IMR-90 (cell line): ENCODE measurements around the gene ZNF701. TPM values are rescaled to one million over a fixed set of nuclear protein-coding genes. Genes with fewer than 3 reads are reported as not detected.

Experiments used
- ATAC-seq: fragments of 200-7000 bp; cut with Tn5 transposase; 2 replicates; pipeline ENCODE4 v1.9.1; 2020; ENCODE audit warnings: low read depth, mild to moderate bottlenecking, moderate library complexity
- BruUV-seq: library from RNA; stranded (reverse); fragments of 400-500 nt; replicated peaks from 2 replicates; lab custom pipeline; 2021; lab: Mats Ljungman, UMichigan
- CTCF ChIA-PET: fragments of 300-600 bp; formaldehyde crosslinking; extraction: SDS; loops from one replicate; lab custom pipeline; 2021; ENCODE audit warnings: antibody characterized with exemption; lab: Yijun Ruan, JAX
- POLR2A ChIA-PET: fragments of 300-600 bp; sonication (Branson Sonifier 250); formaldehyde crosslinking; loops from one replicate; lab custom pipeline; 2022; ENCODE audit warnings: antibody characterized with exemption; ENCODE audit not compliant: unreplicated experiment; lab: Charles Lee
- DNase-seq: peaks from one replicate; pipeline ENCODE4 v3.0.0; 2013
- H2AFZ ChIP-seq: replicated peaks from 2 replicates; pipeline ENCODE3; 2013; ENCODE audit warnings: low read length, mild to moderate bottlenecking; ENCODE audit not compliant: poor library complexity
- H2AK5ac ChIP-seq: 2 replicates; pipeline ENCODE4 v1.6.1; 2013; ENCODE audit warnings: low read depth, low read length, inconsistent platforms
- H2AK9ac ChIP-seq: replicated peaks from 2 replicates; pipeline ENCODE3; 2013; ENCODE audit warnings: mild to moderate bottlenecking, low read depth, low read length, moderate library complexity; ENCODE audit not compliant: poor library complexity
- H2BK120ac ChIP-seq: 2 replicates; pipeline ENCODE4 v1.6.1; 2013; ENCODE audit warnings: low read depth, low read length, inconsistent platforms
- H2BK15ac ChIP-seq: 3 replicates; pipeline ENCODE4 v1.6.1; 2013; ENCODE audit warnings: low read depth, low read length, inconsistent platforms
- H2BK20ac ChIP-seq: 2 replicates; pipeline ENCODE4 v1.6.1; 2013; ENCODE audit warnings: low read depth, mild to moderate bottlenecking, inconsistent platforms, low read length, moderate library complexity
- H2BK5ac ChIP-seq: 2 replicates; pipeline ENCODE4 v1.6.1; 2013; ENCODE audit warnings: mild to moderate bottlenecking, low read depth, low read length, inconsistent platforms; ENCODE audit not compliant: poor library complexity, severe bottlenecking
- H3K14ac ChIP-seq: replicated peaks from 2 replicates; pipeline ENCODE4 v1.6.1; 2013; ENCODE audit warnings: low read depth, low read length, inconsistent platforms
- H3K18ac ChIP-seq: 2 replicates; pipeline ENCODE4 v1.6.1; 2013; ENCODE audit warnings: low read depth, low read length, control low read depth
- H3K23ac ChIP-seq: 2 replicates; pipeline ENCODE4 v1.6.1; 2013; ENCODE audit warnings: low read depth, low read length, inconsistent platforms
- H3K27ac ChIP-seq: 2 replicates; pipeline ENCODE4 v1.5.1; 2013; ENCODE audit warnings: mild to moderate bottlenecking, control low read depth, low read length; ENCODE audit not compliant: insufficient read depth
- H3K27me3 ChIP-seq: 2 replicates; pipeline ENCODE4 v1.6.1; 2013; ENCODE audit warnings: low read length; ENCODE audit not compliant: control insufficient read depth, insufficient read depth
- H3K36me3 ChIP-seq: 2 replicates; pipeline ENCODE4 v1.6.1; 2013; ENCODE audit warnings: low read length, mixed read lengths; ENCODE audit not compliant: control insufficient read depth, insufficient read depth
- H3K4ac ChIP-seq: 2 replicates; pipeline ENCODE4 v1.6.1; 2013; ENCODE audit warnings: low read depth, low read length, inconsistent platforms
- H3K4me1 ChIP-seq: 2 replicates; pipeline ENCODE4 v1.6.1; 2013; ENCODE audit warnings: low read length, mixed read lengths; ENCODE audit not compliant: control insufficient read depth, insufficient read depth
- H3K4me2 ChIP-seq: 2 replicates; pipeline ENCODE4 v1.6.1; 2013; ENCODE audit warnings: low read depth, mild to moderate bottlenecking, control low read depth, low read length, moderate library complexity
- H3K4me3 ChIP-seq: 2 replicates; pipeline ENCODE4 v1.5.1; 2013; ENCODE audit warnings: low read depth, mild to moderate bottlenecking, control low read depth, low read length, moderate library complexity; ENCODE audit not compliant: insufficient read depth
- H3K56ac ChIP-seq: 2 replicates; pipeline ENCODE4 v1.6.1; 2013; ENCODE audit warnings: low read length, inconsistent platforms; ENCODE audit not compliant: insufficient read depth; ENCODE audit errors: extremely low read depth
- H3K79me1 ChIP-seq, 2 experiments: 2 replicates each; pipeline ENCODE4 v1.6.1; 2013; ENCODE audit warnings: low read length in 2 of 2, inconsistent platforms in 1 of 2, low read depth in 1 of 2
- H3K9ac ChIP-seq: 2 replicates; pipeline ENCODE4 v1.6.1; 2013; ENCODE audit warnings: low read depth, low read length, control low read depth
- H3K9me1 ChIP-seq: 2 replicates; pipeline ENCODE4 v1.6.1; 2013; ENCODE audit warnings: low read length, inconsistent platforms; ENCODE audit not compliant: insufficient read depth
- H3K9me3 ChIP-seq: 2 replicates; pipeline ENCODE4 v1.6.1; 2013; ENCODE audit warnings: low read length; ENCODE audit not compliant: control insufficient read depth, insufficient read depth
- H4K20me1 ChIP-seq: 2 replicates; pipeline ENCODE4 v1.6.1; 2013; ENCODE audit warnings: low read length, inconsistent platforms; ENCODE audit not compliant: insufficient read depth
- H4K5ac ChIP-seq: 2 replicates; pipeline ENCODE4 v1.6.1; 2013; ENCODE audit warnings: mild to moderate bottlenecking, low read depth, low read length, control low read depth
- H4K8ac ChIP-seq, 2 experiments: 2 replicates each; pipeline ENCODE4 v1.6.1; 2013; ENCODE audit warnings: low read depth in 2 of 2, low read length in 2 of 2, control low read depth in 1 of 2, inconsistent platforms in 1 of 2
- H4K91ac ChIP-seq: 2 replicates; pipeline ENCODE4 v1.6.1; 2013; ENCODE audit warnings: low read depth, low read length, inconsistent platforms; ENCODE audit not compliant: insufficient read depth
- BHLHE40 ChIP-seq: fragments of 150-350 bp; IDR thresholded peaks from 2 replicates; pipeline ENCODE4 v1.6.1; 2016; ENCODE audit warnings: mild to moderate bottlenecking, low read depth, low read length
- CEBPB ChIP-seq: IDR thresholded peaks from 2 replicates; pipeline ENCODE4 v1.6.1; 2012; ENCODE audit warnings: low read depth, low read length, improper control_type of control experiment
- CHD1 ChIP-seq: IDR thresholded peaks from 2 replicates; pipeline ENCODE4 v1.6.1; 2012; ENCODE audit warnings: low read depth, low read length, improper control_type of control experiment
- CTCF ChIP-seq: conservative IDR thresholded peaks from 2 replicates; pipeline ENCODE4 v1.5.1; 2012; ENCODE audit warnings: mild to moderate bottlenecking, low read depth, low read length, improper control_type of control experiment
- ELK1 ChIP-seq: fragments of 150-350 bp; IDR thresholded peaks from 2 replicates; pipeline ENCODE4 v1.6.1; 2016; ENCODE audit warnings: low read depth, mild to moderate bottlenecking, low read length, moderate library complexity, borderline replicate concordance
- FOS ChIP-seq: fragments of 150-350 bp; IDR thresholded peaks from 2 replicates; pipeline ENCODE4 v1.6.1; 2016; ENCODE audit warnings: low read depth, low read length
- MAFK ChIP-seq: IDR thresholded peaks from 2 replicates; pipeline ENCODE4 v1.6.1; 2012; ENCODE audit warnings: low read depth, low read length, improper control_type of control experiment
- MAZ ChIP-seq: IDR thresholded peaks from 2 replicates; pipeline ENCODE4 v1.6.1; 2012; ENCODE audit warnings: low read depth, mild to moderate bottlenecking, low read length, improper control_type of control experiment, moderate library complexity, borderline replicate concordance
- MXI1 ChIP-seq: IDR thresholded peaks from 2 replicates; pipeline ENCODE4 v1.6.1; 2012; ENCODE audit warnings: low read depth, mild to moderate bottlenecking, low read length, moderate library complexity, borderline replicate concordance
- NFE2L2 ChIP-seq: fragments of 150-350 bp; IDR thresholded peaks from 2 replicates; pipeline ENCODE4 v1.6.1; 2016; ENCODE audit warnings: low read depth, mild to moderate bottlenecking, low read length
- POLR2A ChIP-seq: IDR thresholded peaks from 2 replicates; pipeline ENCODE4 v1.6.1; 2012; ENCODE audit warnings: mild to moderate bottlenecking, low read depth, low read length
- RAD21 ChIP-seq: IDR thresholded peaks from 2 replicates; pipeline ENCODE4 v1.6.1; 2012; ENCODE audit warnings: low read length, improper control_type of control experiment
- RCOR1 ChIP-seq: IDR thresholded peaks from 2 replicates; pipeline ENCODE4 v1.6.1; 2012; ENCODE audit warnings: mild to moderate bottlenecking, low read length, improper control_type of control experiment; ENCODE audit not compliant: insufficient replicate concordance
- RFX5 ChIP-seq: IDR thresholded peaks from 2 replicates; pipeline ENCODE4 v1.8.0; 2012; ENCODE audit warnings: low read depth, mild to moderate bottlenecking, low read length, moderate library complexity
- SMC3 ChIP-seq: fragments of 150-350 bp; IDR thresholded peaks from 2 replicates; pipeline ENCODE4 v1.6.1; 2016; ENCODE audit warnings: low read depth, mild to moderate bottlenecking, antibody characterized with exemption, low read length, moderate library complexity
- USF2 ChIP-seq: fragments of 150-350 bp; IDR thresholded peaks from 2 replicates; pipeline ENCODE4 v1.6.1; 2017; ENCODE audit warnings: mild to moderate bottlenecking, antibody characterized with exemption, low read length, low read depth
- WGBS, 2 experiments: methylation state at CpG; one replicate each; pipeline versions ENCODE4 v1.1.5 to v1.1.7; 2013; ENCODE audit warnings: missing lambda C conversion rate in 2 of 2; ENCODE audit not compliant: insufficient read length in 1 of 2; ENCODE audit errors: extremely low coverage in 2 of 2; 5-methylcytosine and 5-hydroxymethylcytosine counted together
- dilution Hi-C: fragments of 300-500 bp; cut with HindIII; formaldehyde crosslinking; loops from one replicate; pipeline ENCODE4 v1.14.3; 2018; ENCODE audit warnings: low sequenced_read_pairs; ENCODE audit not compliant: unreplicated experiment
- in situ Hi-C: fragments of 300-500 bp; cut with MboI; formaldehyde crosslinking; loops from 3 replicates; pipeline ENCODE4 v1.14.3; 2019; ENCODE audit warnings: low sequenced_read_pairs, inconsistent platforms, mixed read lengths
- intact Hi-C: fragments of 100-400 bp; cut with micrococcal nuclease; formaldehyde crosslinking; loops from 2 replicates; pipeline ENCODE4 v1.10.0; 2022
- polyA plus RNA-seq, 3 experiments: library from polyadenylated mRNA; depleted of rRNA; stranded (reverse); fragments of >200 nt; gene quantifications; 2 replicates each; pipeline ENCODE4 v1.2.3, GENCODE V29; 2012; ENCODE audit warnings: low replicate concordance in 1 of 3
- total RNA-seq: library from RNA; depleted of rRNA; stranded (reverse); fragments of >200 nt; gene quantifications from 2 replicates; pipeline ENCODE4 v1.2.3, GENCODE V29; 2012

The ZNF701 gene
- total and polyA plus RNA-seq, 2 of the 4 experiments (the other 2 are of a cell fraction), result 3.8 to 12.2 TPM

GRCh38 chr19:52557231-52557995 lies 12.7 kb upstream of the ZNF701 start:
- TF ChIP-seq CHD1 (no peak), RFX5 (no peak), MXI1 (no peak), CEBPB (no peak), FOS (no peak), MAFK (no peak), USF2 (no peak), BHLHE40 (no peak), RAD21 (no peak), CTCF (no peak), NFE2L2 (no peak), RCOR1 (no peak), POLR2A (no peak), SMC3 (no peak), MAZ (no peak), ELK1 (no peak)

More at GRCh38 chr19:52557231-52557995, 12.7 kb upstream of the ZNF701 start:
- Histone ChIP-seq H3K9me3 (peaks cover 70% of the 10 kb centered on the region), H3K27me3 (no peaks in the 10 kb centered on the region), H3K79me1 (peaks cover 0 to 10% of the 10 kb centered on the region in 2 experiments; a peak in 3 of 4 replicates), H2BK15ac (no peak overlapping the region), H4K5ac (no peak overlapping the region), H3K27ac (no peak overlapping the region), H3K9me1 (no peaks in the 10 kb centered on the region), H3K4me3 (no peak overlapping the region), H2AK9ac (no peak overlapping the region), H3K36me3 (peaks cover 45% of the 10 kb centered on the region), H3K56ac (no peak overlapping the region), H2BK5ac (no peak overlapping the region), H4K20me1 (no peaks in the 10 kb centered on the region), H3K4ac (no peak overlapping the region), H4K91ac (no peak overlapping the region), H3K18ac (no peak overlapping the region), H3K4me2 (no peak overlapping the region), H4K8ac (no peak overlapping the region), H3K23ac (no peak overlapping the region), H2BK20ac (no peak overlapping the region), H3K14ac (no peak overlapping the region), H3K9ac (no peak overlapping the region), H2AK5ac (no peak overlapping the region), H3K4me1 (no peaks in the 10 kb centered on the region), H2AFZ (no peak overlapping the region), H2BK120ac (no peak overlapping the region)
- WGBS, 2 experiments, result 100% methylated on average over 3 of the region's 16 CpGs; no CpG with 5 or more reads in 1 of the 2 experiments
- ChIA-PET CTCF (no interaction called here), POLR2A (no interaction called here)
- intact Hi-C loops, result no loop called here
- ATAC-seq, result no peak
- BruUV-seq, result no TSS peak
- no peak for DNase-seq
- dilution Hi-C loops, result no loop called here
- in situ Hi-C loops, result no loop called here
